SU-DHL-6 (cell line): ENCODE data around the gene KLF11.
"Not testable (repeated sequence)": the region's sequence is repeated elsewhere in the genome, so short reads cannot be mapped to it uniquely, and the experiment has no call there.

Experiments
- H2AFZ ChIP-seq: fragments of 200-600 bp; sonication (generic); 2 replicates; pipeline ENCODE4 v1.6.1; 2014; ENCODE audit warnings: low read depth, mild to moderate bottlenecking, moderate library complexity, mixed read lengths, antibody characterized with exemption, low read length; ENCODE audit not compliant: severe bottlenecking
- H3F3A ChIP-seq: fragments of 200-600 bp; shearing (Covaris generic); 2 replicates; pipeline ENCODE4 v1.6.0; 2016; ENCODE audit warnings: antibody characterized with exemption, mild to moderate bottlenecking; ENCODE audit not compliant: insufficient read depth
- H3K27ac ChIP-seq: fragments of 200-600 bp; sonication (generic); 2 replicates; pipeline ENCODE4 v1.5.1; 2016; ENCODE audit warnings: low read depth, mild to moderate bottlenecking, low read length, moderate library complexity, mixed read lengths
- H3K27me3 ChIP-seq: fragments of 200-600 bp; sonication (generic), shearing (Covaris generic); 2 replicates; pipeline ENCODE4 v1.6.0; 2014; ENCODE audit warnings: mild to moderate bottlenecking, low read length
- H3K36me3 ChIP-seq: fragments of 200-600 bp; sonication (generic); 2 replicates; pipeline ENCODE4 v1.6.1; 2014; ENCODE audit warnings: mild to moderate bottlenecking, low read length, mixed read lengths
- H3K4me2 ChIP-seq: fragments of 300-600, 200-600 bp; shearing (Covaris generic), sonication (generic); 2 replicates; pipeline ENCODE4 v1.6.0; 2014; ENCODE audit warnings: low read length, low read depth, mild to moderate bottlenecking; ENCODE audit not compliant: poor library complexity, severe bottlenecking
- H3K4me3 ChIP-seq: fragments of 200-600 bp; sonication (generic); 2 replicates; pipeline ENCODE4 v1.5.1; 2014; ENCODE audit warnings: antibody characterized with exemption, low read length, mild to moderate bottlenecking, mixed read lengths; ENCODE audit not compliant: insufficient read depth, poor library complexity, severe bottlenecking
- H3K79me2 ChIP-seq: fragments of 200-600 bp; sonication (generic); 2 replicates; pipeline ENCODE4 v1.6.1; 2014; ENCODE audit warnings: mild to moderate bottlenecking, low read length, moderate library complexity; ENCODE audit not compliant: insufficient read depth
- H3K9ac ChIP-seq: fragments of 200-600 bp; sonication (generic); 2 replicates; pipeline ENCODE4 v1.7.0; 2014; ENCODE audit warnings: mild to moderate bottlenecking, low read length
- H3K9me2 ChIP-seq: fragments of 200-600 bp; sonication (generic); replicated peaks from 2 replicates; pipeline ENCODE4 v1.6.1; 2014; ENCODE audit warnings: low read length; ENCODE audit not compliant: insufficient read depth
- H3K9me3 ChIP-seq: fragments of 200-600 bp; sonication (generic); 2 replicates; pipeline ENCODE4 v1.6.1; 2014; ENCODE audit warnings: low read length, mixed read lengths; ENCODE audit not compliant: insufficient read depth
- H4K20me1 ChIP-seq: fragments of 200-600 bp; sonication (generic); 2 replicates; pipeline ENCODE4 v1.6.1; 2014; ENCODE audit warnings: low read depth, mild to moderate bottlenecking, antibody characterized with exemption, low read length, moderate library complexity, mixed read lengths
- EZH2phosphoT487 ChIP-seq: fragments of 200-600 bp; sonication (generic), shearing (Covaris generic); conservative IDR thresholded peaks from 2 replicates; pipeline ENCODE4 v1.6.1; 2018; ENCODE audit warnings: mild to moderate bottlenecking, antibody characterized with exemption, low read length, moderate library complexity, mixed read lengths
- TF ChIP-seq, protein P1 (sequence below): fragments of 200-600 bp; sonication (generic); IDR thresholded peaks from one replicate; pipeline ENCODE4 v1.5.1; 2017; ENCODE audit warnings: antibody characterized with exemption, mild to moderate bottlenecking, low read length, moderate library complexity; ENCODE audit not compliant: insufficient read depth, poor library complexity, severe bottlenecking

KLF11 gene

DNA sequence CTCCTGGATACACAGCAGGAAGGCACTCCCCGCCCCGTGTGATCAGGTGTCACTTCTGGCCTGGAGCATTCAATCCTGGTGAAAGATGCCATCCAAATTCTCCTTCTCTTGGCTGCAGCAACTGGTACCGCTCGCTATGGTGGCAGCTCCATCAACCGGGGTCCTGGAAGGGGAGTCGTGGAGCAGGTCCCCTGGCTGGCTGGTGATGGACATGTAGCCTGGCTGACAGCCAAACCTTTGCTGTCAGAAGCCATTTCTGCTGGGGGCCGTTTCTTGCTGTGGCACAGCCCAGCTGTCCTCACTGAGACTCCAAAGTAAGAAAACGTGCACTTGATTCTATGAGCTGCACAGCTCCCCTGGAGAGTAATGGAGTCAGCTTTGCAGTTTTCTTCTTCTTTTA is 44.0 kb downstream of the KLF11 start:
- Histone ChIP-seq H3K36me3 (no peaks in the 10 kb centered on the region), H3K79me2 (no peaks in the 10 kb centered on the region), H3K27me3 (no peaks in the 10 kb centered on the region), H3K9ac (no peak overlapping the region), H3K27ac (no peak overlapping the region), H2AFZ (no peak overlapping the region), H3K9me3 (no peaks in the 10 kb centered on the region), H4K20me1 (no peaks in the 10 kb centered on the region), H3K9me2 (no peaks in the 10 kb centered on the region), H3K4me2 (no peak overlapping the region), H3F3A (peaks cover 3% of the 10 kb centered on the region; the same call in 1 of the 2 replicates), H3K4me3 (no peak overlapping the region)
- TF ChIP-seq, protein P1, sequence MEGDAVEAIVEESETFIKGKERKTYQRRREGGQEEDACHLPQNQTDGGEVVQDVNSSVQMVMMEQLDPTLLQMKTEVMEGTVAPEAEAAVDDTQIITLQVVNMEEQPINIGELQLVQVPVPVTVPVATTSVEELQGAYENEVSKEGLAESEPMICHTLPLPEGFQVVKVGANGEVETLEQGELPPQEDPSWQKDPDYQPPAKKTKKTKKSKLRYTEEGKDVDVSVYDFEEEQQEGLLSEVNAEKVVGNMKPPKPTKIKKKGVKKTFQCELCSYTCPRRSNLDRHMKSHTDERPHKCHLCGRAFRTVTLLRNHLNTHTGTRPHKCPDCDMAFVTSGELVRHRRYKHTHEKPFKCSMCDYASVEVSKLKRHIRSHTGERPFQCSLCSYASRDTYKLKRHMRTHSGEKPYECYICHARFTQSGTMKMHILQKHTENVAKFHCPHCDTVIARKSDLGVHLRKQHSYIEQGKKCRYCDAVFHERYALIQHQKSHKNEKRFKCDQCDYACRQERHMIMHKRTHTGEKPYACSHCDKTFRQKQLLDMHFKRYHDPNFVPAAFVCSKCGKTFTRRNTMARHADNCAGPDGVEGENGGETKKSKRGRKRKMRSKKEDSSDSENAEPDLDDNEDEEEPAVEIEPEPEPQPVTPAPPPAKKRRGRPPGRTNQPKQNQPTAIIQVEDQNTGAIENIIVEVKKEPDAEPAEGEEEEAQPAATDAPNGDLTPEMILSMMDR = no peak
- TF ChIP-seq EZH2phosphoT487 = no peak

DNA sequence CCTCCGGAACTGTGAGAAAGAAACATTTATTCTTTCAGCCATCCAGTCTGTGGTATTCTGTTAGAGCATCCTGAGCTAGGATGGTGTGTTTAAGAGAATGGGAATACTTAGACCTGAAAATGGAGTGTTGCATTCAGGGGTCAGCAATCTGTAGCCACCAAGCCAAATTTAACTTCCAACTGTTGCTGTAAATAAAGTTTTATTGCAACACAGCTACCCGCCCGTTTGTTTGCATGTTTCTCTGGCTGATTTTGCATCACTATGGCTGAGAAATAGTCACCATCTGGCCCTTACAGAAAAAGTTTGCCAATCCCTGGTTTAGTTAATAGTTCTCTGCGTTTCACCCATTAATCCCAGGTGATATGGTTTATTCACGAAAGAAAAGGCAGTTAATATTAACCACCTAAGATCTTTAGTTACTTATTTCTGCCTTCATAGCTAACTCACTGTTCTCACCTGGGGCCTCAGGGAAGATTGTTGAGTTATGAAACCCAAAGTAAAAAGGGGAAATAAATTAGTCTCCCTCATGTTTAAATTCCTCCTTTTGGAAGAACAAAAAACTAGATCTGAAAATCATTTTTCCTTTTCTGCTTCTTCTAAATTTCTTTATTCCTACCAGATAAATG is 46.3 kb downstream of the KLF11 start:
- H4K20me1 ChIP-seq = no peaks in the 10 kb centered on the region
- no peaks in the 10 kb centered on the region for H3F3A ChIP-seq
- H3K9me3 ChIP-seq = no peaks in the 10 kb centered on the region
- H3K4me3 ChIP-seq = no peak overlapping the region
- H2AFZ ChIP-seq = no peak overlapping the region
- H3K27me3 ChIP-seq = no peaks in the 10 kb centered on the region
- no peak overlapping the region for H3K9ac ChIP-seq
- no peaks in the 10 kb centered on the region for H3K9me2 ChIP-seq
- no peak overlapping the region for H3K4me2 ChIP-seq
- no peaks in the 10 kb centered on the region for H3K36me3 ChIP-seq
- no peak overlapping the region for H3K27ac ChIP-seq
- no peaks in the 10 kb centered on the region for H3K79me2 ChIP-seq
- TF ChIP-seq, protein P1 = no peak
- no peak for TF ChIP-seq EZH2phosphoT487

DNA sequence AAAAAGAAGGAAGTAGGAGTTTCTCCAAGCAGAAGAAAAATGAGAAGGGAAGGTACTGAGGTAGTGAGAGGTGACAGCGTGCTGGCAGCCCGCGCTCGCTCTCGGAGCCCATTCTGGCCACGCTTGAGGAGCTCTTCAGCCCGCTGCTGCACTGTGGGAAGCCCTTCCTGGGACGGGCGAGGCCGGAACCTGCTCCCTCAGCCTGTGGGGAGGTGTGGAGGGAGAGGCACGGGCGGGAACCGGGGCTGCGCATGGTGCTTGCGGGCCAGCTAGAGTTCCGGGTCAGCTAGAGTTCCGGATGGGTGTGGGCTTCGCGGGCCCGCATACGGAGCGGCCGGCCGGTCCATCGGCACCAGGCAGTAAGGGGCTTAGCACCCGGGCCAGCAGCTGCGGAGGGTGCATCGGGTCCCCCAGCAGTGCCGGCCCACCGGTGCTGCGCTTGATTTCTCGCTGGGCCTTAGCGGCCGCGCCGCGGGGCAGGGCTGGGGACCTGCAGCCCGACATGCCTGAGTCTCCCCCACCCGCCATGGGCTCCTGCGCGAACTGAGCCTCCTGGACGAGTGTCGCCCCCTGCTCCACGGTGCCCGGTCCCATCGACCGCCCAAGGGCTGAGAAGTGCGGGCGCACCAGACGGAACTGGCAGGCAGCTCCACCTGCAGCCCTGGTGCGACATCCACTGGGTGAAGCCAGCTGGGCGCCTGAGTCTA is 48.0 kb downstream of the KLF11 start:
- Histone ChIP-seq H3K9me2 (no peaks in the 10 kb centered on the region), H3F3A (no peaks in the 10 kb centered on the region), H3K9me3 (no peaks in the 10 kb centered on the region), H3K4me2 (no peak overlapping the region), H3K79me2 (no peaks in the 10 kb centered on the region), H3K4me3 (no peak overlapping the region), H3K9ac (no peak overlapping the region), H2AFZ (no peak overlapping the region), H3K27ac (no peak overlapping the region), H4K20me1 (no peaks in the 10 kb centered on the region), H3K36me3 (no peaks in the 10 kb centered on the region), H3K27me3 (no peaks in the 10 kb centered on the region)
- TF ChIP-seq, protein P1 = no peak

DNA sequence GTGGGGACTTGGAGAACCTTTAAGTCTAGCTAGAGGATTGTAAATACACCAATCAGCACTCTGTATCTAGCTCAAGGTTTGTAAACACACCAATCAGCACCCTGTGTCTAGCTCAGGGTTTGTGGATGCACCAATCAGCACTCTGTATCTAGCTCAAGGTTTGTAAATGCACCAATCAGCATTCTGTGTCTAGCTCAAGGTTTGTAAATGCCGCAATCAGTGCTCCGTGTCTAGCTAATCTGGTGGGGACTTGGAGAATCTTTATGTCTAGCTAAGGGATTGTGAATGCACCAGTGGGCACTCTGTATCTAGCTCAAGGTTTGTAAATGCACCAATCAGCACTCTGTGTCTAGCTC is 48.5 kb downstream of the KLF11 start:
- H3K79me2 ChIP-seq, H3K27ac ChIP-seq, H3K4me3 ChIP-seq, H3K4me2 ChIP-seq, H4K20me1 ChIP-seq, H3K9ac ChIP-seq, H3F3A ChIP-seq, H3K36me3 ChIP-seq, H2AFZ ChIP-seq, H3K27me3 ChIP-seq, H3K9me3 ChIP-seq, H3K9me2 ChIP-seq: not testable (repeated sequence)
